Upper lobe of left lung (tissue), 6 donors: ENCODE results near the gene SUPT3H. TPM values are rescaled to one million over a fixed set of nuclear protein-coding genes. Genes with fewer than 3 reads are reported as not detected.
"Not testable (repeated sequence)": the region's sequence is repeated elsewhere in the genome, so short reads cannot be mapped to it uniquely, and the experiment has no call there.

Experiments
- ATAC-seq, 2 donors: fragments of 200-7000 bp; cut with Tn5 transposase; one replicate each; pipeline ENCODE4 v1.9.1; 2022; ENCODE audit warnings: mild to moderate bottlenecking in 2 of 2, moderate library complexity in 2 of 2; ENCODE audit not compliant: low FRiP score in 2 of 2
- DNase-seq, 2 donors: peaks; one replicate each; pipeline ENCODE4 v3.0.0-alpha.2; 2019 to 2020
- H3K27ac ChIP-seq, 4 donors: fragments of 200-600 bp; sonication (generic); one replicate each; pipeline ENCODE4 v1.5.1; 2016 to 2019
- H3K27me3 ChIP-seq, 4 donors: fragments of 200-600 bp; sonication (generic); one replicate each; pipeline ENCODE4 v1.5.1; 2017 to 2019
- H3K36me3 ChIP-seq, 4 donors: fragments of 200-600 bp; sonication (generic); one replicate each; pipeline ENCODE4 v1.5.1; 2016 to 2019
- H3K4me1 ChIP-seq, 4 donors: fragments of 200-600 bp; sonication (generic); one replicate each; pipeline ENCODE4 v1.5.1; 2018 to 2019
- H3K4me3 ChIP-seq, 4 donors: fragments of 200-600 bp; sonication (generic); one replicate each; pipeline ENCODE4 v1.5.1; 2017 to 2019; ENCODE audit warnings: mild to moderate bottlenecking in 2 of 4, moderate library complexity in 1 of 4
- H3K9me3 ChIP-seq, 4 donors: fragments of 200-600 bp; sonication (generic); one replicate each; pipeline ENCODE4 v1.5.1; 2018 to 2019
- CTCF ChIP-seq, 6 experiments: fragments of 450-650 bp in 4 of 6; fragments of 200-600 bp in 2 of 6; sonication (generic) in 2 of 6; IDR thresholded peaks; one replicate each; pipeline ENCODE4 v1.5.1; 2016 to 2019; ENCODE audit warnings: antibody characterized with exemption in 6 of 6
- EP300 ChIP-seq, 4 donors: sonication (generic); formaldehyde crosslinking; IDR thresholded peaks; one replicate each; pipeline ENCODE4 v1.5.1; 2017; ENCODE audit warnings: antibody characterized with exemption in 4 of 4, control low read depth in 2 of 4
- POLR2A ChIP-seq, 4 donors: fragments of 450-650 bp; IDR thresholded peaks; one replicate each; pipeline ENCODE4 v1.5.1; 2016 to 2017; ENCODE audit warnings: antibody characterized with exemption in 4 of 4, mild to moderate bottlenecking in 2 of 4
- POLR2AphosphoS5 ChIP-seq, 2 donors: sonication (generic); formaldehyde crosslinking; IDR thresholded peaks; one replicate each; pipeline ENCODE4 v1.5.1; 2017; ENCODE audit warnings: antibody characterized with exemption in 2 of 2
- WGBS, 2 donors: methylation state at CpG; one replicate each; pipeline ENCODE4 v1.1.5; 2017 to 2018; 5-methylcytosine and 5-hydroxymethylcytosine counted together
- total RNA-seq, 6 donors: library from RNA; depleted of rRNA in 4 of 6; stranded (reverse); fragments of >200 nt in 4 of 6; gene quantifications; one replicate each; pipeline versions ENCODE4 v1.1.0 to v1.2.1, GENCODE V29; 2016 to 2021
- donor health status: DM: no; HTN: no; CAD: no; lungs with moderate emphysema.
- donor health status: DM: no; HTN: yes; CAD: no; lungs with severe emphysema.

The SUPT3H gene
- total RNA-seq, 6 donors from 2014 or later: 6.4 to 45.1 (median 8.9) TPM

DNA sequence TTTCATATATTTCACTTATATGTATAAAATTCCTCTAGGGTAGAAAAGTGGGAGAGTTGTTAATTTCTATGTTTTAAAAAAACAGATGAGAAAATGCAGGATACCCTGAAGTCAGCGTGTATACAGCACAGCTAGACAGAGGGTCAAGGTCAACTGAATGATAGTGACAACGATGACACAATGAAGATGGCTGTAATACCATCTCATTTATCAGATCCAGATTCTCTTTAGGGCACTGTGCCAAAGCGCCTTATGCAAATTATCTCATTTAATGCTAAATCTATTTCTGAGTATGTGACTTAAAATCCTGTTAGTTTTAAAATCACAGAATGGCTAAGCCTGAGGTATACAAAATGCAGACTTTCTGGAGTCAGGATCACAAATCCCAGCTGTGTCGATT, 481.0 kb downstream of the SUPT3H start:
- no peaks in the 10 kb centered on the region for H3K4me1 ChIP-seq
- TF ChIP-seq EP300 (IDR thresholded peaks at IDR 0.05) (no peak), POLR2AphosphoS5 (IDR thresholded peaks at IDR 0.05) (no peak), POLR2A (IDR thresholded peaks at IDR 0.05) (no peak), CTCF (IDR thresholded peaks at IDR 0.05) (no peak)
- H3K36me3 ChIP-seq: no peaks in the 10 kb centered on the region
- no peaks in the 10 kb centered on the region for H3K9me3 ChIP-seq
- no peaks in the 10 kb centered on the region for H3K27me3 ChIP-seq
- H3K4me3 ChIP-seq: no peak overlapping the region
- no peak overlapping the region for H3K27ac ChIP-seq
- ATAC-seq (no peak), DNase-seq (no peak)
- 76 to 81% methylated on average over 4 of the region's 4 CpGs for WGBS, 2 donors

DNA sequence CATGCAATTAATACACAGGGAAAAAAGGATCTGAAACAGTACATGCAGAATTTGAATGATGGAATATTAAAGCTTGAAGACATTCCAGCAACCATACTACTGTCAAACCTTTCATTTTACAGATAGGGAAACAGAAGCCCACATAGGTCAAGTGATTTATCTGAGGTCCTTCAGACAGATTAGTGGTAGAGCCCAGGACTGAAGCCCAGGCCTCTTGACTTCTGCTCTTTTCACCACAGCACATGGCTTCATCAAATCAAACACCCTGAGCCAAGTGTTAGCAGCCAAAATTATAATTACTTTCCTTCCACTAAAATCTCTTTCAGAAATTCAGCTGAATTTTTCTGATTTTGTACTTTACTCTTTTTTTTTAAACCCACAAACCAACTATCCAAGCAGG, 485.2 kb downstream of the SUPT3H start:
- no peaks in the 10 kb centered on the region for H3K9me3 ChIP-seq
- TF ChIP-seq POLR2A (IDR thresholded peaks at IDR 0.05) (no peak), POLR2AphosphoS5 (IDR thresholded peaks at IDR 0.05) (no peak), EP300 (IDR thresholded peaks at IDR 0.05) (no peak), CTCF (IDR thresholded peaks at IDR 0.05) (no peak)
- H3K36me3 ChIP-seq: no peaks in the 10 kb centered on the region
- H3K4me3 ChIP-seq: no peak overlapping the region
- no peaks in the 10 kb centered on the region for H3K4me1 ChIP-seq
- DNase-seq: no peak
- no peak for ATAC-seq
- H3K27me3 ChIP-seq: no peaks in the 10 kb centered on the region
- no peak overlapping the region for H3K27ac ChIP-seq

- H3K4me3 ChIP-seq, DNase-seq, H3K4me1 ChIP-seq, H3K36me3 ChIP-seq, H3K27ac ChIP-seq, H3K9me3 ChIP-seq, H3K27me3 ChIP-seq, ATAC-seq: not testable (repeated sequence)
- 79% methylated on average over 3 of the region's 3 CpGs; no CpG with 5 or more reads in 1 of the 2 donors for WGBS, 2 donors
Observed at GRCh38 chr6:44879071-44879470, 498.7 kb downstream of the SUPT3H start.

DNA sequence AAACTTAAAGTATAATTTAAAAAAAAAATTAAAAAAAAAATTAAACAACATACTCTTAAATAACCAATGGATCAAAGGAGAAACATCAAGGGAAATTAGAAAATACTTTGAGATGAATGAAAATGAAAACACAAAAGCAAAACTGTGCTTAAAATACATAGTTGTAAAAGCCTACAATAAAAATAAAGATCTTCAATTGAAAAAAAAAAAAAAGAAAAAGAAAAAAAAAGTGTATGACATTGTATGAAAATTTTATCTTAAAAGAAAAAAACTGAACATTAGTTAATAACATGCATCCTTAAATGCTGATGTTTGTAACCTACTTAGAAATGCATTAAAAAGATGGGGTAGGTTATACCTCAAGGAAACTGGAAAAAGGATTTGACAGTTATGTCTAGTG, 501.1 kb downstream of the SUPT3H start:
- ATAC-seq, H3K4me3 ChIP-seq, H3K27me3 ChIP-seq: not testable (repeated sequence)

DNA sequence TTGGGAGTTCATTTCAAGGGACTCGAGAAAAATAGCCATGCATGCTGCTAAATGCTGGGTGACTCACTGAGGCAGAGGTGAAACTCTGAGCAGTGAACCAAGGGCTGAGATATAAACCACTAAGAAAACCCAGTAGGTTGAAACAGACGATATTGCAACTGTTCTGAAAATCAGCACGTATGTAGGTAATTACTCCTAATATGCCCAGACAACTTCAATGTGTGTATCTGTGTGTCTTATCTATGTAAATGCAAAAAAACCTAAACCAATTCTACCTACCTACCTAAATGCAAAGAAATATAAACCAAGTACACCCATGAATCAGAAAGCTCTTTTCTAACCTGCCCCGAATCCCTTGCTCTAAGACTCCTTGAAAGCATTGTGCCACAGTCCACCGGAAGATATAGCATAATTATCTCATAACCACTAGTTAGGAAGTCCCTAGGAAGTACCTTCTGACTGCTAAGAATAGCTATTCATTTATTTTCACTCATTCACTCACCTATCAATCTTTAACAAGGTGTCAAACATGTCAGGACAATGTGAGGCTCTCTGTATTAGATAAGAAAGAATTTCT, 508.3 kb downstream of the SUPT3H start:
- ATAC-seq (no peak), DNase-seq (no peak)
- WGBS, 2 donors: 83 to 87% methylated on average over 5 of the region's 5 CpGs
- H3K27ac ChIP-seq: no peak overlapping the region
- no peak for TF ChIP-seq POLR2AphosphoS5 (IDR thresholded peaks at IDR 0.05)
- no peak for TF ChIP-seq POLR2A (IDR thresholded peaks at IDR 0.05)
- TF ChIP-seq CTCF (IDR thresholded peaks at IDR 0.05): no peak
- TF ChIP-seq EP300 (IDR thresholded peaks at IDR 0.05): no peak
- H3K4me1 ChIP-seq: no peaks in the 10 kb centered on the region
- H3K36me3 ChIP-seq: no peaks in the 10 kb centered on the region
- peaks cover 0 to 7% (median 0%) of the 10 kb centered on the region in 4 donors for H3K9me3 ChIP-seq
- no peak overlapping the region for H3K4me3 ChIP-seq
- no peaks in the 10 kb centered on the region for H3K27me3 ChIP-seq

More for the DNA sequence above, 501.1 kb downstream of the SUPT3H start:
- DNase-seq, H3K27ac ChIP-seq, H3K9me3 ChIP-seq, H3K36me3 ChIP-seq, H3K4me1 ChIP-seq: not testable (repeated sequence)

DNA sequence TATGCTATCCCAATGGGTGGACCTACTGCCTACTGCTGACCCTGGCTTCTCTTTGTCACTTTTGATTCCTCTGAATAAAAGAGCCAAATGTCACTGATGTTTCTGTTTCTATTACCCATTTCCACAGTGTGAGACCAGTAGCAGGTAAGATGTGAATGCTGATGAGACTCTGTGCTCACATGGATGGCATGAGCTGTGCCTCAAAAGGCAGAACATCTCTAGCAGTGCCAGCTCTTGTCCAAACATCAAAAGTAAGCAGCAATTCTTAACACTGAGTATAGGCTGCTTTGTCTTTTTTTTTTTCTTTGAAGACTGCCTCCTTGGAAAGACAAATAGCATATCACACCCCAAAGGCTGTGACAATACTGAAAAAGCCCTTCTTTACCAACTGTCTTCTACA, 508.8 kb downstream of the SUPT3H start:
- DNase-seq (no peak), ATAC-seq (no peak)
- Histone ChIP-seq H3K4me1 (no peaks in the 10 kb centered on the region), H3K27me3 (no peaks in the 10 kb centered on the region), H3K9me3 (peaks cover 0 to 7% (median 0%) of the 10 kb centered on the region in 4 donors), H3K27ac (no peak overlapping the region), H3K4me3 (no peak overlapping the region), H3K36me3 (no peaks in the 10 kb centered on the region)
- TF ChIP-seq EP300 (IDR thresholded peaks at IDR 0.05) (no peak), CTCF (IDR thresholded peaks at IDR 0.05) (no peak), POLR2A (IDR thresholded peaks at IDR 0.05) (no peak)
